Measurements from ENCODE around the gene ATPAF1.

ATPAF1 gene

DNA sequence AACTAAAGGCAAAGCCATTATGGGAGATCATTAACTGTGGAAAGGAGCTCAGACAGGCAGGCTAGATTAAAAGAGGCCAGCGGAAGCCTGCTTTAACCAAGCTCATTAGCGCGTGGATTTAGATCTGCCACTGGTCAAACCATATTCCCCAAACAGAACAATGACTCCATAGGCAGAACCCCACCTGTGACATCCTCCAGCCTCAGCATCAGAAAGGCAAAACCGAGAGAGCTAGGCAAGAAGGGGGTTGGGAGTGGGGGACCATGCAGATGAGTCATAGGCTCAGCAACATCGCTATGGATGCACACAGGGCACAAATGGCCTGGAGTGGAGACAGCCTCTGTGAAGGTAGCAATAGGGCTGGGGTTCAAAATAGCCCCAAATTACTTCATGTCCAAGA, 84.7 kb downstream of the ATPAF1 start:
- DNase-seq (ENCODE audit: low read depth in 1 of 2, low spot score in 1 of 2) = no peak
- in situ Hi-C loops (cut with HindIII; ENCODE audit: low pct_unique_long_range_greater_than_20kb, low sequenced_read_pairs) = no loop called here
- no peak for TF ChIP-seq JUND (IDR thresholded peaks at IDR 0.05; ENCODE audit: low read depth)

DNA sequence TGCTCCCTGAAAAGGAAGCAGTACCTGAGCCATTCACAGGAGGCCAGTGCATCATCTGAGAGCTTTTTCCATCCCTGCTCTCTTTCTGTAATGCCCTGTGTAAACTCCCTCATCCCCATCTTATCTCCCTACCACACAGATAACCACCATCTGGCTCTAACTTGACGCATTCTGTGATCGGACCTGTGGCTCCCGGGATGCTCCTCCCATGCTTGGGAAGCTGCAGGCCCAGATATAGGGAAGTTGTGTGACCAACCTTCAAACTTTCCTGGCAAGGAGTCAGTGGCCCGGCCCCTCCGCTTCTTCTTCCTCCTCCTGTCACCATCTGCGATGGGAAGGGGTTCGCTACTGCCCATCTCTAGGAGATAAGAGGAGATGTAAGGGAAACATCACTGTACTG, 85.2 kb downstream of the ATPAF1 start:
- in situ Hi-C loops (cut with HindIII; ENCODE audit: low pct_unique_long_range_greater_than_20kb, low sequenced_read_pairs) = no loop called here

More for the DNA sequence above, 85.2 kb downstream of the ATPAF1 start:
- no peak for DNase-seq (ENCODE audit: low read depth in 1 of 2, low spot score in 1 of 2)
- TF ChIP-seq JUND (IDR thresholded peaks at IDR 0.05; ENCODE audit: low read depth) = no peak

Data from T47D (cell line).